Fibroblast of peridontal ligament (primary cell): ENCODE results near the gene FOXJ1.

Experiments
- DNase-seq: peaks from one replicate; pipeline ENCODE4 v3.0.0-alpha.2; 2010; ENCODE audit errors: extremely low read depth

FOXJ1 gene

GRCh38 chr17:76140661-76141211 lies 309 bp downstream of the FOXJ1 start:
- no peak for DNase-seq

- DNase-seq: no peak
Measured at GRCh38 chr17:76139801-76140660, 1.0 kb downstream of the FOXJ1 start.

- DNase-seq: no peak
Measured at GRCh38 chr17:76138896-76139752, 1.9 kb downstream of the FOXJ1 start.

GRCh38 chr17:76138234-76138895 lies 2.7 kb downstream of the FOXJ1 start:
- no peak for DNase-seq

- no peak for DNase-seq
Measured at GRCh38 chr17:76137351-76138233, 3.5 kb downstream of the FOXJ1 start.

GRCh38 chr17:76137001-76137350 lies 4.1 kb downstream of the FOXJ1 start:
- DNase-seq: no peak

GRCh38 chr17:76136276-76137000 lies 4.6 kb downstream of the FOXJ1 start:
- DNase-seq: no peak

- DNase-seq: no peak
Measured at GRCh38 chr17:76135810-76136188, 5.2 kb downstream of the FOXJ1 start.

GRCh38 chr17:76134911-76135809 lies 5.9 kb downstream of the FOXJ1 start:
- no peak for DNase-seq

GRCh38 chr17:76132574-76133338 lies 8.3 kb downstream of the FOXJ1 start:
- no peak for DNase-seq

- no peak for DNase-seq
Measured at GRCh38 chr17:76131692-76132573, 9.1 kb downstream of the FOXJ1 start.

- no peak for DNase-seq
Measured at GRCh38 chr17:76131051-76131691, 9.9 kb downstream of the FOXJ1 start.

- no peak for DNase-seq
Measured at GRCh38 chr17:76130473-76130872, 10.6 kb downstream of the FOXJ1 start.

GRCh38 chr17:76125922-76126321 lies 15.1 kb downstream of the FOXJ1 start:
- DNase-seq: no peak

GRCh38 chr17:76125391-76125675 lies 15.7 kb downstream of the FOXJ1 start:
- no peak for DNase-seq

GRCh38 chr17:76124582-76125390 lies 16.3 kb downstream of the FOXJ1 start:
- no peak for DNase-seq
